Measurements from ENCODE around the gene ZSWIM8. TPM values are rescaled to one million over a fixed set of nuclear protein-coding genes. Genes with fewer than 3 reads are reported as not detected.

Gene ZSWIM8
- total RNA-seq, 1 donor = 30.7 TPM

- Histone ChIP-seq H3K9me3 (ENCODE audit: low read depth, low read length) (no peaks in the 10 kb centered on the region), H3K4me1 (ENCODE audit: insufficient read depth, low read length) (no peaks in the 10 kb centered on the region), H3K4me3 (ENCODE audit: low read length) (no peak overlapping the region), H3K27me3 (ENCODE audit: insufficient read depth, low read length) (no peaks in the 10 kb centered on the region)
Observed at GRCh38 chr10:73799899-73800559, 14.6 kb downstream of the ZSWIM8 start.

- H3K27me3 ChIP-seq (ENCODE audit: insufficient read depth, low read length) = no peaks in the 10 kb centered on the region
- H3K4me1 ChIP-seq (ENCODE audit: insufficient read depth, low read length) = no peaks in the 10 kb centered on the region
- no peak overlapping the region for H3K4me3 ChIP-seq (ENCODE audit: low read length)
- no peaks in the 10 kb centered on the region for H3K9me3 ChIP-seq (ENCODE audit: low read depth, low read length)
Observed at GRCh38 chr10:73800560-73801252, 15.3 kb downstream of the ZSWIM8 start.

- no peaks in the 10 kb centered on the region for H3K9me3 ChIP-seq (ENCODE audit: low read depth, low read length)
- H3K4me3 ChIP-seq (ENCODE audit: low read length) = no peak overlapping the region
- no peaks in the 10 kb centered on the region for H3K27me3 ChIP-seq (ENCODE audit: insufficient read depth, low read length)
- no peaks in the 10 kb centered on the region for H3K4me1 ChIP-seq (ENCODE audit: insufficient read depth, low read length)
Observed at GRCh38 chr10:73801253-73801590, 15.8 kb downstream of the ZSWIM8 start.

- H3K4me3 ChIP-seq (ENCODE audit: low read length) = no peak overlapping the region
- H3K27me3 ChIP-seq (ENCODE audit: insufficient read depth, low read length) = no peaks in the 10 kb centered on the region
- H3K9me3 ChIP-seq (ENCODE audit: low read depth, low read length) = no peaks in the 10 kb centered on the region
- H3K4me1 ChIP-seq (ENCODE audit: insufficient read depth, low read length) = peaks cover 9% of the 10 kb centered on the region
Observed at GRCh38 chr10:73802276-73802991, 17.0 kb downstream of the ZSWIM8 start.

GRCh38 chr10:73803680-73804286 is 18.4 kb downstream of the ZSWIM8 start:
- peaks cover 22% of the 10 kb centered on the region for H3K4me1 ChIP-seq (ENCODE audit: insufficient read depth, low read length)
- H3K9me3 ChIP-seq (ENCODE audit: low read depth, low read length) = no peaks in the 10 kb centered on the region
- no peaks in the 10 kb centered on the region for H3K27me3 ChIP-seq (ENCODE audit: insufficient read depth, low read length)
- no peak overlapping the region for H3K4me3 ChIP-seq (ENCODE audit: low read length)

- Histone ChIP-seq H3K4me3 (ENCODE audit: low read length) (no peak overlapping the region), H3K27me3 (ENCODE audit: insufficient read depth, low read length) (no peaks in the 10 kb centered on the region), H3K4me1 (ENCODE audit: insufficient read depth, low read length) (peaks cover 43% of the 10 kb centered on the region), H3K9me3 (ENCODE audit: low read depth, low read length) (no peaks in the 10 kb centered on the region)
Observed at GRCh38 chr10:73806176-73806950, 21.0 kb downstream of the ZSWIM8 start.

GRCh38 chr10:73807471-73807870 is 22.1 kb downstream of the ZSWIM8 start:
- Histone ChIP-seq H3K4me1 (ENCODE audit: insufficient read depth, low read length) (peaks cover 47% of the 10 kb centered on the region), H3K27me3 (ENCODE audit: insufficient read depth, low read length) (no peaks in the 10 kb centered on the region), H3K9me3 (ENCODE audit: low read depth, low read length) (no peaks in the 10 kb centered on the region), H3K4me3 (ENCODE audit: low read length) (no peak overlapping the region)

- Histone ChIP-seq H3K27me3 (ENCODE audit: insufficient read depth, low read length) (no peaks in the 10 kb centered on the region), H3K4me1 (ENCODE audit: insufficient read depth, low read length) (peaks cover 48% of the 10 kb centered on the region), H3K4me3 (ENCODE audit: low read length) (no peak overlapping the region), H3K9me3 (ENCODE audit: low read depth, low read length) (no peaks in the 10 kb centered on the region)
Observed at GRCh38 chr10:73808021-73808815, 22.8 kb downstream of the ZSWIM8 start.

GRCh38 chr10:73809061-73809818 is 23.8 kb downstream of the ZSWIM8 start:
- Histone ChIP-seq H3K9me3 (ENCODE audit: low read depth, low read length) (no peaks in the 10 kb centered on the region), H3K27me3 (ENCODE audit: insufficient read depth, low read length) (no peaks in the 10 kb centered on the region), H3K4me1 (ENCODE audit: insufficient read depth, low read length) (peaks cover 48% of the 10 kb centered on the region), H3K4me3 (ENCODE audit: low read length) (no peak overlapping the region)

- peak overlapping the region; percentile 82 for H3K4me3 ChIP-seq (ENCODE audit: low read length)
- no peaks in the 10 kb centered on the region for H3K9me3 ChIP-seq (ENCODE audit: low read depth, low read length)
- peaks cover 53% of the 10 kb centered on the region for H3K4me1 ChIP-seq (ENCODE audit: insufficient read depth, low read length)
- no peaks in the 10 kb centered on the region for H3K27me3 ChIP-seq (ENCODE audit: insufficient read depth, low read length)
Observed at GRCh38 chr10:73810358-73810734, 24.9 kb downstream of the ZSWIM8 start.

GRCh38 chr10:73810735-73811465 is 25.5 kb downstream of the ZSWIM8 start:
- H3K4me3 ChIP-seq (ENCODE audit: low read length) = peak overlapping the region; percentile 82
- no peaks in the 10 kb centered on the region for H3K9me3 ChIP-seq (ENCODE audit: low read depth, low read length)
- no peaks in the 10 kb centered on the region for H3K27me3 ChIP-seq (ENCODE audit: insufficient read depth, low read length)
- H3K4me1 ChIP-seq (ENCODE audit: insufficient read depth, low read length) = peaks cover 58% of the 10 kb centered on the region

GRCh38 chr10:73812657-73813056 is 27.3 kb downstream of the ZSWIM8 start:
- Histone ChIP-seq H3K27me3 (ENCODE audit: insufficient read depth, low read length) (no peaks in the 10 kb centered on the region), H3K4me3 (ENCODE audit: low read length) (no peak overlapping the region), H3K4me1 (ENCODE audit: insufficient read depth, low read length) (peaks cover 64% of the 10 kb centered on the region), H3K9me3 (ENCODE audit: low read depth, low read length) (no peaks in the 10 kb centered on the region)

- Histone ChIP-seq H3K9me3 (ENCODE audit: low read depth, low read length) (no peaks in the 10 kb centered on the region), H3K27me3 (ENCODE audit: insufficient read depth, low read length) (no peaks in the 10 kb centered on the region), H3K4me1 (ENCODE audit: insufficient read depth, low read length) (peaks cover 62% of the 10 kb centered on the region), H3K4me3 (ENCODE audit: low read length) (no peak overlapping the region)
Observed at GRCh38 chr10:73813333-73813732, 27.9 kb downstream of the ZSWIM8 start.
